Measurements from ENCODE around the gene ICE2. TPM values are rescaled to one million over a fixed set of nuclear protein-coding genes. Genes with fewer than 3 reads are reported as not detected.

Gene ICE2
- total and polyA plus RNA-seq, 8 donors, result 10.5 to 127 (median 31.5) TPM

DNA sequence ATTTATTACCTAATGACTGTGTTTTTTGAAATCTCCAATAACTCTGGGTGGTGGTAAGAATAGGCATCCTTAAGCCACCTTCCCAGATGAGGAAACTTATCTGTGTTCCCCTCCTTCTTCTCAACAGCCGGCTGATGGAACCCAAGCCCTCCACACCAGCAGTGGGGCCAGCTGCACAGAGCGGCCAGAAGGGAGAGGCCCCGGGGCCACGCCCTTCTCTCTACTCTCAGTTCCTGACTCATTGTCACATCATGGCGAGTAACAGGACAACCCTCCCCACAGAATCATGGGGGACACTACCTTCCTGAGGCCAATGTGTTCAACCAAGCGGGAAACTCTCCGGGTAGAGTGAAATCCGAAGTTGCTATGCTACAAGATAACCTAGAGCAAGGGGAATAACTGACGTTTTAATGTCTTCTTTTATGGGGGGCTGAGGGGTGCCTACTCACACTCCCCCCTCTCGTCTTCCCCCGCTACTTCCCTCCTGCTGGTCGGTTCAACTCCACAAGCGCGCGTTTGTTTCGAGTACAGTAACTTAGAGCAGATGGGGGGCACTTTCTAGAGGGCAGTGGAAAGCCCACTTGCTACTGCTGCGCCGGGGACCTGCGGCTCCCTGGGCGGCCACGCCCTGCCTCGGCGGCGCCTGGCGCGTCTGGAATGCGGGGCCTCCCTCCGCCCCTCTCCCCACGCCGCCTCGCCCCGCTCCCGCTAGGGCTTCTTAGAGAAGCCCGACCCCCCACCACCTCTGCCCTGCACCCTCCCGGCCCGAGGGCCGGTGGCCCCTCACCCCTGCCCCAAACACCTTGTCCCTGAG, 81.8 kb downstream of the ICE2 start:
- no peaks in the 10 kb centered on the region for H3K9me3 ChIP-seq
- peak overlapping the region; percentile 72 to 89 (median 80) for H3K4me3 ChIP-seq
- intact Hi-C loops (cut with DNase I; ENCODE audit: low total_unique reads), result no loop called here
- peak in 2 of 3 donors; percentile 48 to 59 for TF ChIP-seq POLR2AphosphoS5 (IDR thresholded peaks at IDR 0.05)
- no peak for TF ChIP-seq EP300 (IDR thresholded peaks at IDR 0.05)
- H3K27me3 ChIP-seq, result peaks cover 0 to 5% (median 0%) of the 10 kb centered on the region in 3 donors
- peak; percentile 66 to 89 for DNase-seq
- H3K36me3 ChIP-seq, result peaks cover 0 to 16% (median 7%) of the 10 kb centered on the region in 4 donors
- peak overlapping the region; percentile 97 to 99 (median 98) for H3K27ac ChIP-seq
- peaks cover 47 to 70% (median 57%) of the 10 kb centered on the region in 4 donors for H3K4me1 ChIP-seq
- WGBS, 5 donors, result 1 to 8% (median 1%) methylated on average over 14 to 37 of the region's 37 CpGs

DNA sequence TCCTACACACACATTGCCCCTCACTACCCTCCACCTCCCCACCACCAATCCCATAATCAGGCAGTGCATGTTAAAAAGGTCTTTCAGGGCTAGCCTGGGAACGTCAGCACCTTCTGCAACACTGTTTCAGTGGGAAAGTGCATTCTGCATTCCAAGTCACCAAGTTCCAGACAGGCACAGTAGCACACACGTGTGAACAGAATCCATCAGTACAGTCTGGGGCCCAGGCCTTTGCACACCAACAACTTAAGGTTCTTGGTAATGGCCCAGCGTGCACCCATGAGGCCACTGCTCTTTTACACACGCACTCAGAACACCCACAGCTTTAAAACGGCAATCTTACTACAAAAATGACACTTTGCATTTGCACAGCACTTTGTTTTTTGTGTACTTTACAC, 82.4 kb downstream of the ICE2 start:
- no peaks in the 10 kb centered on the region for H3K9me3 ChIP-seq
- H3K27me3 ChIP-seq, result peaks cover 0 to 5% (median 0%) of the 10 kb centered on the region in 3 donors
- H3K4me3 ChIP-seq, result peak overlapping the region; percentile 72 to 89 (median 80)
- peak overlapping the region; percentile 20 to 99 (median 98) for H3K27ac ChIP-seq
- peaks cover 52 to 76% (median 63%) of the 10 kb centered on the region in 4 donors for H3K4me1 ChIP-seq
- intact Hi-C loops (cut with DNase I; ENCODE audit: low total_unique reads), result no loop called here
- DNase-seq, result peak in 1 of 2 donors; percentile 56
- H3K36me3 ChIP-seq, result peaks cover 0 to 16% (median 7%) of the 10 kb centered on the region in 4 donors
- TF ChIP-seq, protein P1, sequence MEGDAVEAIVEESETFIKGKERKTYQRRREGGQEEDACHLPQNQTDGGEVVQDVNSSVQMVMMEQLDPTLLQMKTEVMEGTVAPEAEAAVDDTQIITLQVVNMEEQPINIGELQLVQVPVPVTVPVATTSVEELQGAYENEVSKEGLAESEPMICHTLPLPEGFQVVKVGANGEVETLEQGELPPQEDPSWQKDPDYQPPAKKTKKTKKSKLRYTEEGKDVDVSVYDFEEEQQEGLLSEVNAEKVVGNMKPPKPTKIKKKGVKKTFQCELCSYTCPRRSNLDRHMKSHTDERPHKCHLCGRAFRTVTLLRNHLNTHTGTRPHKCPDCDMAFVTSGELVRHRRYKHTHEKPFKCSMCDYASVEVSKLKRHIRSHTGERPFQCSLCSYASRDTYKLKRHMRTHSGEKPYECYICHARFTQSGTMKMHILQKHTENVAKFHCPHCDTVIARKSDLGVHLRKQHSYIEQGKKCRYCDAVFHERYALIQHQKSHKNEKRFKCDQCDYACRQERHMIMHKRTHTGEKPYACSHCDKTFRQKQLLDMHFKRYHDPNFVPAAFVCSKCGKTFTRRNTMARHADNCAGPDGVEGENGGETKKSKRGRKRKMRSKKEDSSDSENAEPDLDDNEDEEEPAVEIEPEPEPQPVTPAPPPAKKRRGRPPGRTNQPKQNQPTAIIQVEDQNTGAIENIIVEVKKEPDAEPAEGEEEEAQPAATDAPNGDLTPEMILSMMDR (IDR thresholded peaks at IDR 0.05), result no peak
- TF ChIP-seq POLR2A (IDR thresholded peaks at IDR 0.05), result no peak
- TF ChIP-seq EP300 (IDR thresholded peaks at IDR 0.05), result no peak
- TF ChIP-seq POLR2AphosphoS5 (IDR thresholded peaks at IDR 0.05), result no peak
- WGBS, 5 donors, result 10 to 22% (median 19%) methylated on average over 5 of the region's 5 CpGs

DNA sequence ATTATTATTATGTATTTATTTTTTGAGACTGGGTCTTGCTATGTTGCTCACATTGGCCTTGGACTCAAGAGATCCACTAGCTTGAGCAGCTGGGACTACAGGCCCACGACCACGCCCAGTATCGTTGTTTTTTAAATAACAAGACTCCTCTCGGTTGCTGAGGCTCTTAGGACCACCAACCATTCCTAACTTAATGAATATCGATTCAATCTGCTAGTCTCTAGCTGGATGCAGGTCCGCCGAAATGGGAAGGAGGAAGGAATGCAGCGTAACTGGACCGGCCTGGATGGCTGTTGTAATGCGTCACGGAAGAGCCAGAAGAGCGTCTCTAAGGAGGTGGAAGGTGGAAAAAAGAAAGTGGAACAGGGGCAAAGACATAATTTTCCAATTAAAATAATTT, 82.8 kb downstream of the ICE2 start:
- Histone ChIP-seq H3K27ac (peak overlapping the region; percentile 74 to 99 (median 98)), H3K9me3 (no peaks in the 10 kb centered on the region), H3K27me3 (peaks cover 0 to 5% (median 0%) of the 10 kb centered on the region in 3 donors), H3K4me3 (peak overlapping the region; percentile 72 to 89 (median 80)), H3K4me1 (peaks cover 56 to 80% (median 67%) of the 10 kb centered on the region in 4 donors), H3K36me3 (peaks cover 0 to 16% (median 7%) of the 10 kb centered on the region in 4 donors)
- TF ChIP-seq, protein P1 (IDR thresholded peaks at IDR 0.05), result no peak
- TF ChIP-seq EP300 (IDR thresholded peaks at IDR 0.05) (no peak), POLR2A (IDR thresholded peaks at IDR 0.05) (no peak), POLR2AphosphoS5 (IDR thresholded peaks at IDR 0.05) (no peak)
- intact Hi-C loops (cut with DNase I; ENCODE audit: low total_unique reads), result no loop called here
- 35 to 58% (median 47%) methylated on average over 12 of the region's 12 CpGs for WGBS, 5 donors
- peak; percentile 59 to 70 for DNase-seq

DNA sequence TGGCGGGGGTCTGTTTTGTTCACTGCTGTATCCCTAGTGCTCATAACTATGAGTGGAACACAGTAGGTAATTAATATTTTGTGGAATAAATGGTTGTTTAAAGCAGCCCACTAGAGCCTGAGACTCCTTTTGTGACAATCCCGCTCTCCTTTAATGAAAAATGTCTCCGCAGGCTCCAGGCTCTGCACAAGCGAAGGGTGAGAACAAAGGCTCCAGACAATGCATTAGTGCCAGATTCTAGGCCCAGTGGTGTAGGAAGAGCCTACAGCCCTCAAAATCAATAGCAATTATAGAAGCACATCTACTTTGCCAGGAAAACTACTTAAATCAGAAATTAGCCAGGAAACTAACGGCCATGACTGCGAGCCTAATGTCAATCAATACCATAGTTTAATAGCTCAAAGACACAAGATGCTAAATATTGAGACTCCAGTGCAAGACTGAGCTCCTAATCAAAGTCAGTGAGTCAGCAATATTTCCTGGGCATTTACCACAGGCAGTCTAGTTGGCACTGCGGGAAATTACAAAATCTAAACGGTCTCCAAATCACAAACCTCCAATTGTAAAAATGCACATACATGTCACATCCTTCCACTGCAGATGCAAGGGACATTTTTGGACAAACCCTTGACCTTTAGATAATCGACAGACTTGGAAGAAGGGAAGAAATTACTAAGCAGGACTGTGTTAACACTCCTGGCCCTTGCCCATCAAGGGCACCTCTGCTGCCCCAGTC, 83.5 kb downstream of the ICE2 start:
- TF ChIP-seq, protein P1 (IDR thresholded peaks at IDR 0.05), result no peak
- no peak for TF ChIP-seq EP300 (IDR thresholded peaks at IDR 0.05)
- no peak for TF ChIP-seq POLR2A (IDR thresholded peaks at IDR 0.05)
- TF ChIP-seq POLR2AphosphoS5 (IDR thresholded peaks at IDR 0.05), result no peak

More for the DNA sequence above, 83.5 kb downstream of the ICE2 start:
- Histone ChIP-seq H3K9me3 (no peaks in the 10 kb centered on the region), H3K27ac (peak overlapping the region; percentile 23 to 99 (median 98)), H3K36me3 (peaks cover 0 to 16% (median 7%) of the 10 kb centered on the region in 4 donors), H3K27me3 (peaks cover 0 to 5% (median 0%) of the 10 kb centered on the region in 3 donors), H3K4me3 (peak overlapping the region; percentile 72 to 89 (median 80)), H3K4me1 (peaks cover 63 to 87% (median 74%) of the 10 kb centered on the region in 4 donors)
- intact Hi-C loops (cut with DNase I; ENCODE audit: low total_unique reads), result no loop called here
- WGBS, 5 donors, result 70 to 79% (median 76%) methylated on average over 9 of the region's 9 CpGs
- DNase-seq, result no peak

All from stomach (tissue), 9 donors.